Epithelial cell of esophagus (primary cell): ENCODE data around the gene RBM42.

ENCODE experiments used
- DNase-seq: peaks from one replicate; pipeline ENCODE4 v3.0.0; 2010; ENCODE audit warnings: low read depth
- H3K4me3 ChIP-seq: 2 replicates; pipeline ENCODE4 v1.5.1; 2011; ENCODE audit warnings: mild to moderate bottlenecking, low read length, control low read depth
- TF ChIP-seq, protein P1 (sequence below): IDR thresholded peaks from 2 replicates; pipeline ENCODE4 v1.5.1; 2011; ENCODE audit warnings: low read depth, mild to moderate bottlenecking, low read length, control low read depth, inconsistent platforms; ENCODE audit not compliant: insufficient read depth; ENCODE audit errors: missing control alignments

Gene RBM42

DNA sequence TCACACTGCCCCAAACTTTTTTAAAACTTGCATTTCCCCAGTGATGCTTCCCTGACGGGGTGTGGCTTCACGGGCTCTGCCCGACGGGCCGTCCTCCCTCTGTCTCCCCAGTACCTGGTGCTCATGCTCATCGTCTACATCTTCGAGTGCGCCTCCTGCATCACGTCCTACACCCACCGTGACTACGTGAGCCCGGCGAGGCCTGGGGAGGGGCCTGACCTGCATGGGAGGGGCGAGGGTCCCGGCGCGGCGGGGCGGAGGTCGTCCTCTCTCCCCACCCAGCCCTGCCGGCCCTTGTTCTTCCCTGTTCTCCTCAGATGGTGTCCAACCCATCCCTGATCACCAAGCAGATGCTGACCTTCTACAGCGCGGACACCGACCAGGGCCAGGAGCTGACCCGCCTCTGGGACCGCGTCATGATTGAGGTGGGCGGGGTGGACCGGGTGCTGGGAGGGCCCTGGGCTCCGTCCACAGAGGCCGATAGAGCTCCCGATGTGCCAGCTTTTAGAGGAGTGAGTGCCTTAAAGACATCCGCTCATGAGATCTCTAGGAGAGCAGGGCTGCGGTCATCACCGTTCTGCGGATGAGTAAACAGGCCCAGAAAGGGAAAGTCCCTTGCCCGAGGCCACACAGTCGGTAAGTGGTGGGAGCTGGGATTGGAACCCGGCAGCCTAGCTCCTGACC lies 44.4 kb downstream of the RBM42 start:
- no peak overlapping the region for H3K4me3 ChIP-seq
- TF ChIP-seq, protein P1, sequence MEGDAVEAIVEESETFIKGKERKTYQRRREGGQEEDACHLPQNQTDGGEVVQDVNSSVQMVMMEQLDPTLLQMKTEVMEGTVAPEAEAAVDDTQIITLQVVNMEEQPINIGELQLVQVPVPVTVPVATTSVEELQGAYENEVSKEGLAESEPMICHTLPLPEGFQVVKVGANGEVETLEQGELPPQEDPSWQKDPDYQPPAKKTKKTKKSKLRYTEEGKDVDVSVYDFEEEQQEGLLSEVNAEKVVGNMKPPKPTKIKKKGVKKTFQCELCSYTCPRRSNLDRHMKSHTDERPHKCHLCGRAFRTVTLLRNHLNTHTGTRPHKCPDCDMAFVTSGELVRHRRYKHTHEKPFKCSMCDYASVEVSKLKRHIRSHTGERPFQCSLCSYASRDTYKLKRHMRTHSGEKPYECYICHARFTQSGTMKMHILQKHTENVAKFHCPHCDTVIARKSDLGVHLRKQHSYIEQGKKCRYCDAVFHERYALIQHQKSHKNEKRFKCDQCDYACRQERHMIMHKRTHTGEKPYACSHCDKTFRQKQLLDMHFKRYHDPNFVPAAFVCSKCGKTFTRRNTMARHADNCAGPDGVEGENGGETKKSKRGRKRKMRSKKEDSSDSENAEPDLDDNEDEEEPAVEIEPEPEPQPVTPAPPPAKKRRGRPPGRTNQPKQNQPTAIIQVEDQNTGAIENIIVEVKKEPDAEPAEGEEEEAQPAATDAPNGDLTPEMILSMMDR = no peak
- peak; percentile 69 for DNase-seq

DNA sequence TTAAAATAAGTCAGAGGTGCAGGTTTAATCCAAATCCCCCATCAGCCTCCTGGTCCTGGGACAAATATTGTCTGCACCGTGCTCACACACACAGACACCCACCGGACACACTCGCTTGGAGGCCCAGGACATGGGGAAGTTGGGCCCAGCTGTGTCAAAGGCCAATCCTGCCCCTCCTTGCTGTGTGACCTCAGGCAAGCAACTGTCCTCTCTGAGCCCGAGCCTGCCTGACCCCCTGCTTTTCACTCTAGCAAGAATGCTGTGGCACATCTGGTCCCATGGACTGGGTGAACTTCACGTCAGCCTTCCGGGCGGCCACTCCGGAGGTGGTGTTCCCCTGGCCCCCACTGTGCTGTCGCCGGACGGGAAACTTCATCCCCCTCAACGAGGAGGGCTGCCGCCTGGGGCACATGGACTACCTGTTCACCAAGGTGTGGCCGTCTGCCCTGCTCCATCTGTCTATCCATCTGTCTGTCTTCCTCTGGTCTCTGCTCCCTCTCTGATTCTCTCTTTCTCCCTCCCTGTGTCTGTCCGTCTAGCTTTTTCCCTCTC lies 46.8 kb downstream of the RBM42 start:
- TF ChIP-seq, protein P1 = no peak
- H3K4me3 ChIP-seq = no peak overlapping the region
- no peak for DNase-seq
